ENCODE data around the gene CAD. TPM values are rescaled to one million over a fixed set of nuclear protein-coding genes. Genes with fewer than 3 reads are reported as not detected.
"Not testable (repeated sequence)": the region's sequence is repeated elsewhere in the genome, so short reads cannot be mapped to it uniquely, and the experiment has no call there.

CAD gene
- total RNA-seq, 1 experiment from 2014 or later, result 66.5 TPM

- ChIA-PET POLR2A (interaction anchor here (1.5 kb wide), 1 partner anchor 199 kb away, joined by 3 read pairs; the partner anchor contains the start of gene OST4), CTCF (interaction anchor here (0.8 to 2.1 kb wide), 3 partner anchors 10 to 32 kb away, joined by 3 to 19 read pairs (median 4); no protein-coding TSS in a partner anchor)
- no peaks in the 10 kb centered on the region for H3K9me3 Mint-ChIP-seq (ENCODE audit: unreplicated experiment)
- intact Hi-C loops (cut with micrococcal nuclease), result no loop called here
- DNase-seq (ENCODE audit: unreplicated experiment), result no peak
- no peak overlapping the region for H3K27ac Mint-ChIP-seq (ENCODE audit: low read depth, unreplicated experiment)
- H3K4me1 Mint-ChIP-seq (ENCODE audit: insufficient read depth, unreplicated experiment), result peaks cover 7% of the 10 kb centered on the region
- no peaks in the 10 kb centered on the region for H3K27me3 Mint-ChIP-seq (ENCODE audit: insufficient read depth, unreplicated experiment)
- no peak overlapping the region for H3K4me3 Mint-ChIP-seq (ENCODE audit: unreplicated experiment)
- TF ChIP-seq, protein P1, sequence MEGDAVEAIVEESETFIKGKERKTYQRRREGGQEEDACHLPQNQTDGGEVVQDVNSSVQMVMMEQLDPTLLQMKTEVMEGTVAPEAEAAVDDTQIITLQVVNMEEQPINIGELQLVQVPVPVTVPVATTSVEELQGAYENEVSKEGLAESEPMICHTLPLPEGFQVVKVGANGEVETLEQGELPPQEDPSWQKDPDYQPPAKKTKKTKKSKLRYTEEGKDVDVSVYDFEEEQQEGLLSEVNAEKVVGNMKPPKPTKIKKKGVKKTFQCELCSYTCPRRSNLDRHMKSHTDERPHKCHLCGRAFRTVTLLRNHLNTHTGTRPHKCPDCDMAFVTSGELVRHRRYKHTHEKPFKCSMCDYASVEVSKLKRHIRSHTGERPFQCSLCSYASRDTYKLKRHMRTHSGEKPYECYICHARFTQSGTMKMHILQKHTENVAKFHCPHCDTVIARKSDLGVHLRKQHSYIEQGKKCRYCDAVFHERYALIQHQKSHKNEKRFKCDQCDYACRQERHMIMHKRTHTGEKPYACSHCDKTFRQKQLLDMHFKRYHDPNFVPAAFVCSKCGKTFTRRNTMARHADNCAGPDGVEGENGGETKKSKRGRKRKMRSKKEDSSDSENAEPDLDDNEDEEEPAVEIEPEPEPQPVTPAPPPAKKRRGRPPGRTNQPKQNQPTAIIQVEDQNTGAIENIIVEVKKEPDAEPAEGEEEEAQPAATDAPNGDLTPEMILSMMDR (IDR thresholded peaks at IDR 0.05; ENCODE audit: unreplicated experiment), result no peak
- peaks cover 12% of the 10 kb centered on the region for H3K36me3 Mint-ChIP-seq (ENCODE audit: insufficient read depth, unreplicated experiment)
- BruUV-seq (replicated peaks), result no TSS peak
Measured at GRCh38 chr2:27270670-27271069, 53.5 kb downstream of the CAD start.

DNA sequence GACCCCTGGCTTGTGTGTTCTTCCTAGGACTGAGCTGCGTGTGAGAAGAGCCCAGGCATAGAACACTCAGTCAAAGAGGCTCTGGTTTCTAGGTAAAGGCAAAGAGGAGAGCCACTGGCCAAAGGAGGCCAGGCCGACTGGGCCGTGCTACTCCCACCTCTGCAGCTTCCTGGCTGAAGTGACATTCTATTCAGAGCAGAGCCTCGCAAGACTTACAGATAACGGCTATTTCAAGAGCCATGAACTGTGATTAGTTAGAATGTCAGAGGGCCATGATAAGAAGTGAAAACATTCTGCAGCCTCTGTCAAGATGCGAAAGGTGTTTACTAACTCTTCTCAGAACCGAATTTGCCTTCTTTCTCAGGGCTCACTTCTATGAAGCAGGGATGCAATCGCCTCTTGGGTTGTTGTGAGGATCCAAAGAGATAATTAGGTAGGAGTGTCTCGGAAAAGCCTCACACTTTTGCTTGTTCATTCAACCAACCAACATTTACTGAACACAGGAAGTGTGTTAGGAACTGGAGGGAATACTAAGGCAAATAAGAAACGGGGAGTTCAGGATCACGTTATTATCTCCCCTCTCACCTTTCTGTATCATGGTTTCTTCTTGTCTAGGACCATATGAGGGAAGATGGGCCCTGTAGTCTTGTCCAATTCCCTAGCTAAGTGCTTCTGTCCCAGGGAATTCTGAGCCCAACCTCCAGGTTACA, 54.6 kb downstream of the CAD start:
- intact Hi-C loops (cut with micrococcal nuclease), result no loop called here
- Mint-ChIP-seq H3K9me3 (ENCODE audit: unreplicated experiment) (no peaks in the 10 kb centered on the region), H3K27me3 (ENCODE audit: insufficient read depth, unreplicated experiment) (peaks cover 1% of the 10 kb centered on the region), H3K27ac (ENCODE audit: low read depth, unreplicated experiment) (no peak overlapping the region), H3K4me3 (ENCODE audit: unreplicated experiment) (no peak overlapping the region), H3K36me3 (ENCODE audit: insufficient read depth, unreplicated experiment) (peaks cover 12% of the 10 kb centered on the region), H3K4me1 (ENCODE audit: insufficient read depth, unreplicated experiment) (peaks cover 7% of the 10 kb centered on the region)
- no TSS peak for BruUV-seq (replicated peaks)
- DNase-seq (ENCODE audit: unreplicated experiment), result no peak
- TF ChIP-seq, protein P1 (IDR thresholded peaks at IDR 0.05; ENCODE audit: unreplicated experiment), result no peak
- POLR2A ChIA-PET, result interaction anchor here (1.5 kb wide), 1 partner anchor 200 kb away, joined by 3 read pairs; the partner anchor contains the start of gene OST4
- CTCF ChIA-PET, result interaction anchor here (0.6 to 2.1 kb wide), 4 partner anchors 8 to 254 kb away, joined by 3 to 19 read pairs (median 4); no protein-coding TSS in a partner anchor

DNA sequence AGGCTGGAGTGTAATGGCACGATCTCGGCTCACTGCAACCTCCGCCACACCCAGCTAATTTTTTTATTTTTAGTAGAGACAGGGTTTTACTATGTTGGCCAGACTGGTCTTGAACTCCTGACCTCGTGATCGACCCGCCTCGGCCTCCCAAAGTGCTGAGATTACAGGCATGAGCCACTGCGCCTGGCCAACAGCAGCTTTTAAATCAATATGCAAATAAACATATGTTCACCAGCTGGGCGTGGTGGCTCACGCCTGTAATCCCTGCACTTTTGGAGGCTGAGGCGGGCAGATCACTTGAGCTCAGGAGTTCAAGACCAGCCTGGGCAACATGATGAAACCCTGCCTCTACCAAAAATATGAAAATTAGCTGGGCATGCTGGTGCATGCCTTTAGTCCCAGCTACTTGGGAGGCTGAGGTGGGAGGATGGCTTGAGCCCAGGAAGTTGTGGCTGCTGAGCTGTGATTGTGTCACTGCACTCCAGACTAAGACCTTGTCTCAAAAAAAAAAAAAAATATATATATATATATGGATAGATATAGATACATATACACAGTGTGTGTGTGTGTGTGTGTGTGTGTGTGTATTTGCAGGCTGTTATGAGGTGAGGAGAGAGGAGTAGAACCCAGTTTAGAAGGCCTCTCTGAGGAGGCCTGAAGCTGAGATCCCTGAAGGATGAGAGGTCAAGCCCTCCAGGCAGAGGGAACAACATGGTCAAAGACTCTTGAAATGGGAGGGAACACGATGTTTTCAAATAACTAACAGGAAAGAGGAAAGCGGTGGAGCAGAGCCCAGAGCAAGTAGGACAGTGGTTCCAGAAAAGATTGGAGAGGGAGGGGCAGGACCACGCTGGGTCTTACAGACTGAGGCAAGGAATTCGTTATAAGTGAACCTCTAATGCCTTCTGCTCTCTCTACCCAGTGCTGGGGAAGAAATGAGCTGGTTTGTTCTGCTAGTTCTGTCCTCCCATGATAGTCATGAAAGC, 55.7 kb downstream of the CAD start:
- H3K9me3 Mint-ChIP-seq (ENCODE audit: unreplicated experiment); DNase-seq (ENCODE audit: unreplicated experiment); H3K27ac Mint-ChIP-seq (ENCODE audit: low read depth, unreplicated experiment); intact Hi-C loops (cut with micrococcal nuclease); BruUV-seq (replicated peaks); H3K4me1 Mint-ChIP-seq (ENCODE audit: insufficient read depth, unreplicated experiment); H3K4me3 Mint-ChIP-seq (ENCODE audit: unreplicated experiment): not testable (repeated sequence)
- Mint-ChIP-seq H3K36me3 (ENCODE audit: insufficient read depth, unreplicated experiment) (peaks cover 12% of the 10 kb centered on the region), H3K27me3 (ENCODE audit: insufficient read depth, unreplicated experiment) (peaks cover 12% of the 10 kb centered on the region)
- POLR2A ChIA-PET, result interaction anchor here (0.7 to 1.0 kb wide), 4 partner anchors 9 to 55 kb away, joined by 3 to 4 read pairs (median 4); partner anchors contain the start of gene SLC30A3
- CTCF ChIA-PET, result interaction anchor here (0.6 to 2.1 kb wide), 6 partner anchors 7 to 331 kb away, joined by 3 to 19 read pairs (median 4); no protein-coding TSS in a partner anchor

- TF ChIP-seq, protein P1 (IDR thresholded peaks at IDR 0.05; ENCODE audit: unreplicated experiment), result no peak
- ChIA-PET CTCF (interaction anchor here (0.7 to 1.6 kb wide), 3 partner anchors 27 to 142 kb away, joined by 3 to 4 read pairs (median 4); no protein-coding TSS in a partner anchor), POLR2A (interaction anchor here (0.6 kb wide), 1 partner anchor 28 kb away, joined by 5 read pairs; no protein-coding TSS in a partner anchor)
- H3K27ac Mint-ChIP-seq (ENCODE audit: low read depth, unreplicated experiment), result no peak within 1 kb of the TSS
- H3K27me3 Mint-ChIP-seq (ENCODE audit: insufficient read depth, unreplicated experiment), result peaks cover 20% of the 10 kb centered on the region
- DNase-seq (ENCODE audit: unreplicated experiment), result no peak
- H3K4me3 Mint-ChIP-seq (ENCODE audit: unreplicated experiment), result no peak within 1 kb of the TSS
- intact Hi-C loops (cut with micrococcal nuclease), result no loop called here
- H3K4me1 Mint-ChIP-seq (ENCODE audit: insufficient read depth, unreplicated experiment), result peaks cover 7% of the 10 kb centered on the region
- BruUV-seq (replicated peaks), result no TSS peak
- H3K9me3 Mint-ChIP-seq (ENCODE audit: unreplicated experiment), result no peaks in the 10 kb centered on the region
- H3K36me3 Mint-ChIP-seq (ENCODE audit: insufficient read depth, unreplicated experiment), result peaks cover 12% of the 10 kb centered on the region
Measured at GRCh38 chr2:27275211-27276150, 58.3 kb downstream of the CAD start, which contains the start of gene DNAJC5G. Gene DNAJC5G (plus strand): TSS chr2:27275433. CDS start chr2:27276729, 1,296 bp downstream.

Data from MCF 10A (cell line).